NT2/D1 (cell line): ENCODE data around the gene TMBIM1.
"Not testable (repeated sequence)": the region's sequence is repeated elsewhere in the genome, so short reads cannot be mapped to it uniquely, and the experiment has no call there.

Experiments
- SUZ12 ChIP-seq: IDR thresholded peaks from 2 replicates; pipeline ENCODE4 v1.6.1; 2011; ENCODE audit not compliant: insufficient read length, insufficient read depth; ENCODE audit errors: extremely low read depth
- ZNF274 ChIP-seq: IDR thresholded peaks from 2 replicates; pipeline ENCODE4 v1.6.1; 2011; ENCODE audit warnings: mild to moderate bottlenecking, low read depth, low read length

DNA sequence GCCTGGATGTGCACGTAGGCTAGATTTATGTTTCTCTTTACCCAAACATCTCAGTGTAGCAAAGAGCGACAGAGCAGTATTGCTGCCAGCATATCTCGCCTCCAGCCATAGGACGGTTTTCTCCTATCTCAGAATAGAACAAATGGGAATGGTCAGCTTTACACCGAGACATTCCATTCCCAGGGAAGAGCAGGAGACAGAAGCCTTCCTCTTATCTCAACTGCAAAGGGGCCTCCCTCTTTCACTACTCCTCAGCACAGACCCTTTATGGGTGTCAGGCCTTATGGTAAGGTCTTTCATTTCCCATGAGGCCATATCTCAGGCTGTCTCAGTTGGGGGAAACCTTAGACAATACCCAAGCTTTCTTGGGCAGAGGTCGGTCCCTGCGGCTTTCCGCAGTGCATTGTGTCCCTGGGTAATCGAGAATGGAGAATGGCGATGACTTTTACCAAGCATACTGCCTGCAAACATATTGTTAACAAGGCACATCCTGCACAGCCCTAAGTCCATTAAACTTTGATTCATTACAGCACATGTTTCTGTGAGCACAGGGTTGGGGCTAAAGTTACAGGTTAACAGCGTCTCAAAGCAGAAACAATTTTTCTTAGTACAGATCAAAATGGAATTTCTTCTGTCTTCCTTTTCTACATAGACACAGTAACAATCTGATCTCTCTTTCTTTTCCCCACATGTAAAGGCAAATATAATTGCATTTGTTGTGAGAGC, 19.4 kb upstream of the TMBIM1 start:
- TF ChIP-seq SUZ12, ZNF274: not testable (repeated sequence)
